Ishikawa (cell line): ENCODE results near the gene OR52E5.

Source experiments
- CEBPB ChIP-seq: IDR thresholded peaks from 2 replicates; pipeline ENCODE4 v1.6.1; 2012
- EP300 ChIP-seq: IDR thresholded peaks from 2 replicates; pipeline ENCODE4 v1.6.1; 2012; ENCODE audit warnings: borderline replicate concordance
- FOXM1 ChIP-seq: IDR thresholded peaks from 2 replicates; pipeline ENCODE4 v1.6.1; 2012; ENCODE audit warnings: low read depth, borderline replicate concordance
- RAD21 ChIP-seq: IDR thresholded peaks from 2 replicates; pipeline ENCODE4 v1.6.1; 2012; ENCODE audit warnings: low read depth

GRCh38 chr11:5941951-5942350 lies 48.9 kb downstream of the OR52E5 start, which contains the start of gene OR56A3:
- TF ChIP-seq EP300 (no peak), CEBPB (no peak), RAD21 (no peak), FOXM1 (no peak)
